ENCODE measurements around the gene GTF3C6.
"Not testable (repeated sequence)": the region's sequence is repeated elsewhere in the genome, so short reads cannot be mapped to it uniquely, and the experiment has no call there.

The GTF3C6 gene

DNA sequence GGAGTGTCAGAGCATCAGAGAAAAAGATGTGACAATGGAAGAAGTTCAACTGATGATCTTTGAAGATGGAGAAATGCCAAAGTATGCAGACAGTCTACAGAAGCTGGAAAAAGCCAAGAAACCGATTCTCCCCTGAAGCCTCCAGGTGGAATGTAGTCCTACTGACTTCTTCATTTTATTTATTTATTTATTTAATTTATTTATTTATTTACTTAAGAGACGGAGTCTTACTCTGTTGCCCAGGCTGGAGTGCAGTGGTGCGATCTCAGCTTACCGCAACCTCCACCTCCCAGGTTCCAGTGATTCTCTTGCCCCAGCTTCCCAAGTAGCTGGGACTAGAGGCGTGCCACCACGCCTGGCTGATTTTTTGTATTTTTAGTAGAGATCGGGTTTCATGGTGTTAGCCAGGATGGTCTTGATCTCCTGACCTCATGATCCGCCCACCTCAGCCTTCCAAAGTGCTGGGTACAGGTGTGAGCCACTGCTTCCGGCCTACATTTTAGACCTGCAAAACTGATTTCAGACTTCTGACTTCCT lies 21.1 kb downstream of the GTF3C6 start:
- no peak for DNase-seq (ENCODE audit: low read depth)

DNA sequence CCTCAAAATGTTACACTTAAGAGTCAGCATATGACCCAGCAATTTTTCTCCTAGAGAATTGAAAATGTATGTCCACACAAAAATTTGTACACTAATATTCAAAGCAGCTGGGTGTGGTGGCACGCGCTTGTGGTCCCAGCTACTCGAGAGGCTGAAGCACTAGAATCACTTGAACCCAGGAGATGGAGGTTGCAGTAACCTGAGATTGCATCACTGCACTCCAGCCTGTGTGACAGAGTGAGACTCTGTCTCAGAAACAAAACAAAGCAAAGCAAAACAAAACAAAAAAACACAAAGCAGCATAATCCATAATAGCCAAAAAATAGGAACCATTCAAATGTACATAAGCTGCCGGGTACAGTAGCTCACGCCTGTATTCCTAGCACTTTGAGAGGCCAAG lies 21.7 kb downstream of the GTF3C6 start:
- DNase-seq (ENCODE audit: low read depth), result no peak

DNA sequence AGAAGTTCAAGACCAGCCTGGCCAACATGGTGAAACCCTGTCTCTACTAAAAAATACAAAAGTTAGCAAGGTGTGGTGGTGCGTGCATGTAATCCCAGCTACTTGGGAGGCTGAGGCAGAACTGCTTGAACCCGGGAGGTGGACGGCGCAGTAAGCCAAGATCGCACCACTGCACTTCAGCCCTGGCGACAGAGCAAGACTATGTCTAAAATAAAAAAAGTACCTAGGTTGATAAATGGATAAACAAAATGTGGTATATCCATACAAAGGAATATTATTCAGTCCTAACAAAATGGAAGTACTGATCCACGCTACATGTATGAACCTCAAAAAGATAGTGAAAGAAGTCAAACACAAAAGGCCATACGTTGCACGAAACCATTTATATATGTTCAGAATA lies 22.1 kb downstream of the GTF3C6 start:
- no peak for DNase-seq (ENCODE audit: low read depth)

DNA sequence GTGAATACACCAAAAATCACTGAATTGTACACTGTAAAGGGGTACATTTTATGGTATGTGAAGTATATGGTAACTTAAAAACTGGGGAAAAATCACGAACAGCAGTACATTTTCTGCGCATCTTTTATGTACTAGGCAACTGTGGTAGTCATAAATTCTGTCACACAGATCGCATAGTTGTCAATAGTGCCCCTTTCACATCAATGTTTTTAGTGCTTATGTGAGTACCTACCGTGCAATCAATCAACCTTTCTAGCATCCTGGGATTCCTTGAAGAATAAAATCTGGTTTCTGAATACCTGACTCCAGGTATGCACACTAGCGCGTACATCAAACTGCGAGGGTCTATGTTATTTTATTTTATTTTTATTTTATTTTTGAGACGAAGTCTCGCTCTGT lies 22.7 kb downstream of the GTF3C6 start:
- DNase-seq (ENCODE audit: low read depth), result no peak

DNA sequence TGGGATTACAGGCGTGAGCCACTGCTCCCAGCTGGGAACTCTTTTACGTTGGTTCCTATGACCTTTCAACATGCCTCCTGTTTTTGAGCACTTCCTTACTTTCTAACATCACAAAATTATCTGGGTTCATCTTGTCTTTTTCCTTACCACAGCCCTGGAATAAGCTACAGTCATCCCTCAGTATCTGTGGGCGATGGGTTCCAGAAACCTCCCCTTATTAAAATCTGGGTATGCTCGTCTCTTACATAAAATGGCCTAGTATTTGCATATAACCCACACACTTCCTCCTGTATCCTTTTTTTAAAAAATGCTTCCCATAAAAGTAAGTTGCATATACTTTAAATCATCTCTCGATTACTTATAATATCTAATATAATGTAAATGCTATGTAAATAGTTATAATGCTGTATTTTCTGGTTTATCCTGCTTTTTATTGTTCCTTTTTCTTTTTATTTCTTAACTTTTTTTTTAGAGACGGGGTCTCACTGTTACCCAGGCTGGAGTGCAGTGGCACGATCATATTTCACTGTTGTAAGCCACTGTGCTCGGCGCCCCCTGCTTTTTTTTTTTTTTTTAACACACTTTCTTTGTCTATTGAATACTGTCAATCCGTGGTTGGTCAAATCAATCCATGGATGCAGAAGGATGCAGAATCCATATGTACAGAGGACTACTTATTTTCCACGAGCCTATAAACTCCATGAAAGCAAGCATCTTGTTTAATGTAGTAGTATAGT lies 32.5 kb downstream of the GTF3C6 start:
- DNase-seq (ENCODE audit: low read depth), result no peak

DNA sequence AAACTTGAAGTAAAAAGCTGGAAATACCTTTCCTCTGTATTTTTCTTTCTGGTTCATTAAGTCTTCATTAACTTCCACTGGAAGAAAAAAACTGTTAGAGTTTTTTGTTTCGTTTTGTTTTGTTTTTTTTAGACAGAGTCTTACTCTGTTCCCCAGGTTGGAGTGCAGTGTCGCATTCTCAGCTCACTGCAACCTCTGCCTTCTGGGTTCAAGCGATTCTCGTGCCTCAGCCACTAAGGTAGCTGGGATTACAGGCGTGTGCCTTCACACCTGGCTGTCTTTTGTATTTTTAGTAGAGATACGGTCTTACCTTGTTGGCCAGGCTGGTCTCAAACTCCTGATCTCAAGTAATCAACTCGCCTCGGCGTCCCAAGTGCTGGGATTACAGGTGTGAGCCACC lies 38.2 kb downstream of the GTF3C6 start:
- DNase-seq (ENCODE audit: low read depth), result no peak

DNA sequence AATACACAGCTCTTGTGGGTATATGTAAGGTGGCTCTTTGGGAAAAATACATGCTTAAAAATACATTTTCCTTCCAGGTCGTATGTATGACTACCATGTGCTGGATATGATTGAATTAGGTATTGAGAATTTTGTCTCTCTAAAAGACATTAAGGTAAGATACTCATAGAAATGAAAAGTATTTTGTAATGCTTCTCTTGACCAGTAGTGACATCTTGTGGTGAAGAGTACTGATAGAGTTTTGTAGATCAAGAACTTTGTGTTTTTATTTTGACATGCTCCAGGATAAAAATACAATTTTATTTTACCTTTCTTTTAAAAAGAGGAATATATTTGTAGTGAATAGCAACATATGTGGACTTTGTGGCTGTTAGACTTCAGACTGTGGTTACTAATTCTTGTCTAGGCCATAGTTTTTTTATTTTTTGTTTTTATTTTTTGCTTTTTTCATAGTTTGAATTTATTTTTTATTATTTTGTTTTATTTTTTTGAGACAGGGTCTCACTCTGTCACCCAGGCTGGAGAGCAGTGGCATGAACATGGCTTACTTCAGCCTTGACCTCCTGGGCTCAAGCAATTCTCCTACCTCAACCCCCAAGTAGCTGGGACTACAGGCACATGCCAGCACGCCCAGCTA lies 41.2 kb downstream of the GTF3C6 start:
- no peak for DNase-seq (ENCODE audit: low read depth)

DNA sequence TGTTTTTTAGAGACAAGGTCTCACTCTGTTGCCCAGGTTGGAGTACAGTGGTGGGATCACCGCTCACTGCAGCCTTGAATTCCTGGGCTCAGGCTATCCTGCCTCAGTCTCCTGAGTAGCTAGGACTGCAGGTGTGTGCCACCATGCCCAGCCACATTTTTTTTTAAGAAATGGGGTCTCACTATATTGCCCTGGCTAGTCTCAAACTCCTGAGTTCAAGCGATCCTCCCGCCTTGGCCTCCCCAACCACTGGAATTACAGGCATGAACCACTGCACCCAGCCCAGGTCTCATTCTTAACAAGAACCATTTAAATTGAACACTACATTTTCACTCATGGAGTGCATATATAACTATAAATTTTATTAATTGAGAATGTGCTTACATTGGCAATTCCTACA lies 43.8 kb downstream of the GTF3C6 start:
- no peak for DNase-seq (ENCODE audit: low read depth)

DNA sequence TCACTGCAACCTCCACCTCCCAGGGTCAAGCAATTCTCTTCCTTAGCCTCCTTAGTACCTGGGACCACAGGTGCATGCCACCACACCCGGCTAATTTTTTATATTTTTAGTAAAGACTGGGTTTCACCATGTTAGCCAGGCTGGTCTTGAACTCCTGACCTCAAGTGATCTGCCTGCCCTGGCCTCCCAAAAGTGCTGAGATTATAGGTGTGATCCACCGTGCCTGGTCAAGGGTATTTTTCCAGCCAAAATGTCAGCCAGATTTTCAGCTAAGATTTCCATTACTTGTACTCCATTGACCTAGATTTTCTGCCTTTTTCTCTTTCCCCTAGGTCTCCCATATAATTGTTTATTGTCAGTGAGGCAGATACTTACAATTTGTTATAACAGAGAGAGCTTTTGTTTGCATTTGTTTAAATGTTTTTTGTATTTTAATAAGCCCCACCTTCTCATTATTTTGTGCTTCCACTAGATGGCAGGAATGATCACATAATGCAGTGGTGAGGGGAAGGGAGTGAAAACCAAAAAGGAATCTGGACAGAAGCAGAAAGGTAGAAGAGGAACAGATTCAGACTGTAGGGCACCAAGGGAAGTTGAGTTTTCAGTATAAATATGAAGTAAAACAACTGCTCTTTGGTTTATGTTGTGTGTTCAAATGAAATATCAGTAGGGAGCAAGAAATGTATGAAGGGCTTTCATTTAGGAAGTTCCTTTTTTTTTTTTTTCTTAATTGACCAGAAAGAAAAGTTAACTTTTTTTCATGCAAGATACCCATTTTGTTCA lies 53.0 kb downstream of the GTF3C6 start:
- no peak for DNase-seq (ENCODE audit: low read depth)

DNA sequence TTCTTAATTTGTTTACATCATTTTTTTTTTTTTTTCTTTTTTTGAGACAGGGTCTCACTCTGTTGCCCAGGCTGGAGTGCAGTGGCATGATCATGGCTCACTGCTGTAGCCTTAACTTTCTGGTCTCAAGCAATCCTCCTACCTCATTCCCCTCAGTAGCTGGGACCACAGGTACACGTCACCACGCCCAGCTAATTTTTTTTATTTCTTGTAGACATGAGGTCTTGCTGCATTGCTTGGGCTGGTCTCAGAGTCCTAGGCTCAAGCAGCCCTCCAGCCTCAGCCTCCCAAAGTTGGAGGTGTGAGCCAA lies 53.6 kb downstream of the GTF3C6 start:
- no peak for DNase-seq (ENCODE audit: low read depth)

DNA sequence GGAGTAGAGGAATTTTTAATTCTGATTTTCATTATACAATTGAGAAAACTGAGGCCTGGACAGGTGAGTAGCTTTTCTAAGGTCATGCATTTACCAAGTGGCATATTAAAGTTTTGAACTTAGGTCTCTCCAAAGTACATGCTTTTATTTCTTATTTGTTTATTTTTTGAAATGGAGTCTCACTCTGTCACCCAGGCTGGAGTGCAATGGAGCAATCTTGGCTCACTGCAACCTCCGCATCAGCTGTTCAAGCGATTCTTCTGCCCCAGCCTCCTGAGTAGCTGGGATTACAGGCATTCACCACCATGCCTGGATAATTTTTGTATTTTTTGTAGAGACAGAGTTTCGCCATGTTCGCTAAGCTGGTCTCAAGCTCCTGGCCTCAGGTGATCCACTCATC lies 54.0 kb downstream of the GTF3C6 start:
- not testable (repeated sequence) for DNase-seq (ENCODE audit: low read depth)

DNA sequence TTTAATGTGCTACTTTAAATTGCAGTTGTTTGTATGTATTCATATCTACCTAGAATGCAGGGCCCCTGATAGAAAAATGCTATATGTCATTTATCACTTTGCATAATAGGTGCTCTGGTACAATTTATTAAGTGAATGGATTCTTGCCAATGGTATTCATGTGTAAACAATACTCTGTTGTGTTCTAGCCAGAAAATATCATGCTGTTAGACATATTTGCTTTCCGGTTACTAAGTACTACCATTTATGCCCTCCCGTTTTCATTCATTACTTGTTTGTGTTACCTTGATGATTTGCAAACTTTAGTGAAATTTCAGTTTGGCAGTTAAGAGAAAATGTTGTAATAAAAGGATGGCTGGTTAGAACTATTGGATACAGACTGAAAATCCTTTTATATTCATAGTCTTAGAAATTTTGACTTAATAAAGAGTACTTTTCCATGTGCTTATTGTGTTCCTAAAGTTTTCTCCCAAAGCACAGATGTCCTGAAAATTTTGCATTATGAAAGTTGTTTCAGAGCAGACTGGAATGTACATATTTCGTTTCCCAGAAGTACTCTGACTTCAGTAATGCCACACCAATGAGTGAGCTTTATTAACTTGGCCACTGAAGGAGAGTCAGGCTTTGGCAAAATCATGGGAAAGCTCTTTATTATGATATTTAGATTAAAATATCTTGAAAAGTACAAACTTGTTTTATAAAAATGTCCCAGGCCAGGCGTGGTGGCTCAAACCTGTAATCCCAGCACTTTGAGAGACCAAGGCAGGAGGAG lies 54.8 kb downstream of the GTF3C6 start:
- no peak for DNase-seq (ENCODE audit: low read depth)

DNA sequence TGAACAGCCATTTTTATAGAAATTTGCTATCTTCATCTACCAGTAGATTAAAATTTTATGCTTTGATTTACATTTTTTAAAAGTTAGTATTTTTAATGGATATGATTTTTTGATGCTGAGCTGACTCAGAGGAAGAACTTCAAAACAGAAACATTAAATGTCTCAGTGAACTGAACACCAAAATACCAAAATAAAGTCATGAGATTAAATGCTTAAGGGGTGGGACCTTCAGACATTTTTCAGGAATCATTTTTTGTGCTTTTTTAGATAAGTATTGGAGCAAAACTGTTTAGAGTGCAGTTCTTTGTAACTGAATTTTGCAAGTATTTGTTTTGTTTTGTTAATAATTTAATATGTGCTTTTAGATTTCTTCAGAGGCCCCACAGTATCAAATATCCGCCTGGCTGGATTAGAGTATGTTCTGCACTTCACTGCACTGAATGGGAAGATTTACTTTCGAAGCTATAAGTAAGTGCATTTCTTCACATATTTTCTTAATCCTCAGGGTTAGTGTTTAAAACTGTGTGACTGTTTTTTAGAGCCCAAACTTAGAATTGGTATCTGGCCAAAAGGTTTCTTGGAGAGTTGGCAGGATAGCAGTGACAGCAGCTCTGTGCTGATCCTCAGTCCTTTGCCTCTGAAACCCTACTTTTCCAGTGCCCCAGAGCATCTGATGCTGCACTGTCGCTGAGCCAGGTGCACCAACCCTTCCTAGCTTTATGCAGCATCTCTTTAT lies 57.1 kb downstream of the GTF3C6 start:
- DNase-seq (ENCODE audit: low read depth), result no peak

DNA sequence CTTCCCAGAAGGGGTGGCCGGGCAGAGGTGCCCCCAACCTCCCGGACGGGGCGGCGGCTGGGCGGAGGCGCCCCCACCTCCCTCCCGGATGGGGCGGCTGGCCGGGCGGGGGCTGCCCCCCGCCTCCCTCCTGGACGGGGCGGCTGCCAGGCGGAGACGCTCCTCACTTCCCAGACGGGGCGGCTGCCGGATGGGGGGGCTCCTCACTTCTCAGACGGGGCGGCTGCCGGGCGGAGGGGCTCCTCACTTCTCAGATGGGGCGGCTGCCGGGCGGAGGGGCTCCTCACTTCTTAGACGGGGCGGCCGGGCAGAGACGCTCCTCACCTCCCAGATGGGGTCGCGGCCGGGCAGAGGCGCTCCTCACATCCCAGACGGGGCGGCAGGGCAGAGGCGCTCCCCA lies 58.7 kb downstream of the GTF3C6 start:
- not testable (repeated sequence) for DNase-seq (ENCODE audit: low read depth)
